GM10266 (cell line): ENCODE results near the gene AMOTL2.

Experiments
- DNase-seq: peaks from one replicate; pipeline ENCODE4 v3.0.0; 2012; ENCODE audit errors: extremely low spot score
- TF ChIP-seq, protein P1 (sequence below): IDR thresholded peaks from 2 replicates; pipeline ENCODE4 v1.5.1; 2012; ENCODE audit warnings: mild to moderate bottlenecking, low read depth; ENCODE audit not compliant: control insufficient read depth, insufficient read depth; ENCODE audit errors: missing control alignments

AMOTL2 gene

DNA sequence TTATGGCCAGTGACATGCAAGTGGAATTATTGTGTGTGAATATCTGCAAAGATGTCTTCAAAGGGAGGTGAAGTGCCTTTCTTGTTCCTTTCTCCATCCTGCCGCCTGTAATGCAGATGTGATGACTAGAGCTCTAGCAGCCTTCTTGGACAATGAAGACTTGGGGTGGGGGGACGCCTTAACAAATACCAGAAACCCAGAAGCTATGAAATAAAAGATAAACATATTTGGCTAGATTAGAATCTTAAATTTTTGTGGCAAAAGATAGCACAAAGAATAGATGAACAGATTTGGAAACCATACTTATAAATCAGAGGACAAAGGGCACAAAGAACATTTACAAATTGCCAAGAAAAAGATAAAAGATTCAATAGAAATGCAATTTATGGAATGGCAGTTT is 56.1 kb downstream of the AMOTL2 start:
- DNase-seq, result no peak
- TF ChIP-seq, protein P1, sequence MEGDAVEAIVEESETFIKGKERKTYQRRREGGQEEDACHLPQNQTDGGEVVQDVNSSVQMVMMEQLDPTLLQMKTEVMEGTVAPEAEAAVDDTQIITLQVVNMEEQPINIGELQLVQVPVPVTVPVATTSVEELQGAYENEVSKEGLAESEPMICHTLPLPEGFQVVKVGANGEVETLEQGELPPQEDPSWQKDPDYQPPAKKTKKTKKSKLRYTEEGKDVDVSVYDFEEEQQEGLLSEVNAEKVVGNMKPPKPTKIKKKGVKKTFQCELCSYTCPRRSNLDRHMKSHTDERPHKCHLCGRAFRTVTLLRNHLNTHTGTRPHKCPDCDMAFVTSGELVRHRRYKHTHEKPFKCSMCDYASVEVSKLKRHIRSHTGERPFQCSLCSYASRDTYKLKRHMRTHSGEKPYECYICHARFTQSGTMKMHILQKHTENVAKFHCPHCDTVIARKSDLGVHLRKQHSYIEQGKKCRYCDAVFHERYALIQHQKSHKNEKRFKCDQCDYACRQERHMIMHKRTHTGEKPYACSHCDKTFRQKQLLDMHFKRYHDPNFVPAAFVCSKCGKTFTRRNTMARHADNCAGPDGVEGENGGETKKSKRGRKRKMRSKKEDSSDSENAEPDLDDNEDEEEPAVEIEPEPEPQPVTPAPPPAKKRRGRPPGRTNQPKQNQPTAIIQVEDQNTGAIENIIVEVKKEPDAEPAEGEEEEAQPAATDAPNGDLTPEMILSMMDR, result no peak

DNA sequence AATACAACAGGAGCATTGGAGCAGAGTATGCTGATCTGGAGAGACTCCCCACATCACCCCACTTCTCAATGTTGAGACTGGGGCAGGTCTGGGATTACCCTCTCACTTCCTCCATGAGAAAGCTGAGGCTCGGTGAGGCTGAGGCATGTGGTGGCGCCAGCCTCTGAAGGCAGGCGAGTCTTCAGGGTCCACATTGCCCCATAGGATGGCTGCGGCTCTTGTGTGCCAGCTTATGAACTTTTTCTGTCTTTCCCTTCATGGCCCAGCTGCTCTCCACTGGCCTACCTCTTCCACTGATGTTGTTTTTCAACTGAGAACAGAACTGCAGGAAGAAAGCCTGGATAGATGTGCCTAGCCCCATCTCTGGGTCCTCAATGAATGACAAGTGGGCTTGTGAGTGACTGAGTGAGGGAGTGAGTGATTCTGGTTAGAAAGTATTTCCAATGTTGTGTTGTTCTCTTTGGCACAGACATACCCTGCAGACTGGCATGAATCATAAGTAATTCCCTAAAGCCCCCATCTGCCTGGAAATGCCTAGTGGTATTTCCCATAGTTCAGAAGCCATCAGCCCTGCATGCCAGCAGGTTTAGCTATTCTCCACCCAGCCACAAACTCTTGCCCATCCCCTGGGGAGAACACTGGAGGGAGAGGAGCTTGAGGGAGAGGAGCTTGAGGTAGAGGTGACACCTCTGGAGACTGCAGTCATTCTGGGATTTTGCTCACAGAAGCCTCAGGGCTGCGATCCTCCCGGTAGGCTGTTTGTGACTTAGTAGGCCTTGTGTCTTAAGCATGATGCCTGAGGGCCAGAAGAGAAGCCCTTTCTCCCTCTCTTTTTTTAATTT is 56.9 kb downstream of the AMOTL2 start:
- no peak for DNase-seq
- TF ChIP-seq, protein P1, result no peak

DNA sequence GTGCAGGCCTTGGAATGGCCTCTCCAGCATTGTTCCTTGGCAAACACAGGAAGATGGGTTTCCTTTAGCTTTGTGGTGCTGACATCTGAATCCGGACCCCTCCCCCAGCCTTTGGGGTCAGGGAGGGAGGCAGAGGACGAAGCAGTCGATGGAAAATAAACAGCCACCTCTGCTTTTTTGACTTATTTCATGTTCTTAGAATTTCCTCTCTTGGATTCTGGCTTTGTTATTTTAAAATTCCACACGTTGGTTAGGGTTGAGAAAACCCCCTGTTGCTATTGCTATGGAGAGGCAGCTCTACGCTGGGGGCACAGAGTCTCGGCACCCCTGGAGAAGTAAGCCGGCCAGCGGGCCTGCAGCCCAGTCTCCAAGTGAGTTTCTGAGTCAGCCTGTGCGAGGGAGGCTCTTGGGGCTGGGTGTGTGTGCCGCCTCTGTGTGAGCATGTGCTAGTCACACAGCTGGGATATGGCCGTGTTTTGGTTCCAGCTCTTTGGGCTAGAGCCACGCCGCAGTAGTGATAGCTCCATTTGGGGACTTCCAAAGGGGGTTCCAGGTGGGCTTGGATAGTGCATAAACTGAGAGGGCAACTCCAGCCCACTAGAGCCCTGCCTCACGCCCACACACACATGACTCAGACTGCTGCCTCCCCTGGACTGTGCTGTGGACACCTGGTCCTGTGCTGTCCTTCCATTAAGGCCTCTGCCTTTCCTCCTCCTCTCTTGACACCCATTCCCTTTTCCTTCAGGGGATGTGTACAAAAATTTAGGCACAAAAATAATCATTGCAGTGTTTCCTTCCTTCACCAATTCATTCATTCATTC is 58.8 kb downstream of the AMOTL2 start:
- TF ChIP-seq, protein P1, result no peak
- DNase-seq, result no peak

DNA sequence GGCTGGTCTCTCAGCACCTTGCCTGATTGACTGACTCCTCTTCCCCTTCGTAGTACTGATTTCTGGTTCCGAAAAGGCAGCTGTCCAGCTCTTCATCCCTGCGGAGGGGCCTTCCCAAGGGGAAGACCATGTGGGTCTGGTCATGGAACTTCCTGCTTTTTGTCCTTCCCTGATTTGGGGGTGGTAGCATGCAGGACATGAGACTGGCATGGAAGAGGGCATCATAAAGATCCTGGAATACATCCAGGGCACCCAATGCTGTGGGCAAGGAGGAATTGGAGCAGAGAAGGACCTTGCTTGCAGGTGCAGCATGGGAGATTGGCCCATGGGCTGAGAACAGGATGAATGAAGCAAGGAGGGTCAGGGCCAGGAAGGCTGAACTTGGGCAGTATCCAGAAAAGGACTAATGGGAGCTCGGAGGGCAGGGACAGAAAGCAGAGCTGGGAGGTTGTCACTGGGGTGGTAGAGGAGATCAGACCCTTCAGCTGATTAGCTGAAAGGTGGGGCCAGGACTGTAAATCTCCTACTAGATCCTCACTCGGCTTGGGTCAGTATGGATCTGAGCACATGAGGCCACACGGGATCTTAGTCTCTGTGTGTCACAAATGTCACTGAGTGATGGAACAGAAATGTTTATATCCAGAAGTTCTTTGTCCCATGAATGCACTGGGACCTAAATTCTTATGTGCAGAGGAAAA is 59.5 kb downstream of the AMOTL2 start:
- TF ChIP-seq, protein P1, result no peak
- no peak for DNase-seq

DNA sequence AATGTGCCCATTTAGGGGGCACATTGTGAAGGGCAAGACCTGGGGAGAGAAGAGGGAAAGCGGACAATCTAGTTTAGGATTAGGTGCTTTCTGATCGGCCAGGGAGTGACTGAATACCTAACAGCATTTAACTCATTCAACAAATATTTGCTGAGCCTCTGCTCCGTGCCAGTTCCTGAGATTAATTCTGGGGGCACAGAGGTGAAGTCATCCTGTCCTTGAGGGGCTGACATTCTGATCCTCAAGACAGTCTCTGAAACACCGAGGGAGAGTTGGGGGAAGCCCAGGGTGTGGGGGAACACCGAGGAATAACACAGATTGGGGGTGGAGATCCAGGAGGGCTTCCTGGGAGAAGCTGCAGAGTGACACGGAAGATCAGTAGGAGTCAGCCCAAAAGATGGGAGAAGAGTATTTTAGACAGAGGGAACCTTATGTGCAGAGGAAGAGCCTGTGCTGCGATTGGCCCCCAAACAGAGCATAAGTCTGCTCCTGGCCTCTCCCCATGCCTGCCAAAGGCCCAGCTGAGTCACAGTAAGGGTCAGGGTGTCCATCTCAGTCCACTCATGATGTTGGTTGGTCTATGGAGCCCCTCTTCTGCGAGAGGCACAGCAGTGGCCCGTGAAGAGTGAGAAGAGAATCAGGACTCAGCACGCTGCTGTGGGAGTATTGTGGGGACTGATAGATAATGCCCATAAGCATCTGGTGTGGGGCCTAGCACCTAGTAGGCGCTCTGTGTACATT is 60.2 kb downstream of the AMOTL2 start:
- TF ChIP-seq, protein P1, result no peak
- no peak for DNase-seq

DNA sequence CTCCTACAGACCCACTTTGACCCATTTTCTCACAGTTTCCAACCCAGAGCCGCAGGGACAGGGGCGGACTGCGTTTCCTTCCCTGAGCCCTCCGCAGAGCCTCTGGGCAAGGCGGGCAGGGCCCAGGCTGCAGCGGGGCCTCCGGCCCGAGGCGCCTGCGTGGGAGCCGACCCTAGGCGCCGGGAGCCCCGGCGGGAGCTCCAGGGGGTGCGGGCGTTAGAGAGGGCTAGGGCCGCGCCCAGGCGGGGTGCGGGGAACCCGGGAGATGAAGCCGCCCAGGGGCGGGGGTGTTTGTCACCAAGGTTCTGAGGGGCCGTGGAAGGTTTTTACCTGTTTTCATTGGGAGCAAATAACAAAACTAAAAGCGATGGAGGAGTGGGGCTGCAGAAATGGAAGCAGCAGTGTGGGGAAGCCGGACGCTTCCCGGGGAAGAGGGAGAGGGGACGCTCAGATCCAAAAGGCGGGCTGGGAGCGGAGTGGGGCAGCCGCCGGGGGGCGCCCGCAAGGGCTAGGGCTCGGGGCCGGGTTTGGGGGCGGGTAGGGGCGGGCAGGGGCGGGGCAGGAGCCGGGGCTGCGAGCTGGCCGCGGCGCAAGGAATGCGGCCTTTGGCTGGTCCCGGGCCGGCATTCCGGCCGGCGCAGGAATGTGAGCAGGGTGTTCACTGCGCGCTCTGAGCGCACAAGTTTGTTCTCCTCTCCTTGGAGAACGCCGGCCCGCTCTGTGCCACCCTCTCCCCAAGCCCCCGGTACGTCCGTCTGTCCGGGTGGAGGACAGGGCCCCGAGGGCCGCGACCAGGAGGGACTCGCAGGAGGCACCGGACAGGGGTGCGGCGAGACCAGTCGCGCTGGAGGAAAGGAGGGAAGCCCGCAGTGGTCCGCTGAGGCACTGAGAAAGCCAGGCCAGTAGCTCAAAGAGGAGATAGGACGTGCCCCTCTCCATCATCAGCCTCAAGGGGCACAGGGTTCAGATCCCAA is 61.1 kb downstream of the AMOTL2 start:
- no peak for DNase-seq
- TF ChIP-seq, protein P1, result no peak
